Prostate gland (tissue), 2 donors: ENCODE data around the gene FAM98B. TPM values are rescaled to one million over a fixed set of nuclear protein-coding genes. Genes with fewer than 3 reads are reported as not detected.

Source experiments
- DNase-seq: peaks from one replicate; pipeline ENCODE4 v3.0.0-alpha.2; 2019; ENCODE audit warnings: low spot score
- H3K27ac ChIP-seq, 2 donors: fragments of 200-600 bp; sonication (generic); 2 replicates each; pipeline ENCODE4 v1.5.1; 2017 to 2019
- H3K27me3 ChIP-seq: fragments of 200-600 bp; sonication (generic); replicated peaks from 2 replicates; pipeline ENCODE4 v1.5.1; 2019; ENCODE audit not compliant: insufficient read depth
- H3K36me3 ChIP-seq, 2 donors: fragments of 200-600 bp; sonication (generic); 1 replicate in 1 of 2; 2 replicates in 1 of 2; pipeline versions ENCODE4 v1.5.1 to v1.8.1; 2017 to 2019
- H3K4me1 ChIP-seq: fragments of 200-600 bp; sonication (generic); replicated peaks from 2 replicates; pipeline ENCODE4 v1.5.1; 2019
- H3K4me3 ChIP-seq, 2 donors: fragments of 200-600 bp; sonication (generic); 2 replicates each; pipeline ENCODE4 v1.5.1; 2017 to 2019
- H3K9me3 ChIP-seq: fragments of 200-600 bp; sonication (generic); 2 replicates; pipeline ENCODE4 v1.5.1; 2017
- CTCF ChIP-seq, 4 experiments: fragments of 200-600 bp in 2 of 4; fragments of 450-650 bp in 2 of 4; sonication (generic) in 2 of 4; IDR thresholded peaks; 1 replicate in 3 of 4; 2 replicates in 1 of 4; pipeline ENCODE4 v1.5.1; 2016 to 2019; ENCODE audit warnings: antibody characterized with exemption in 4 of 4, mild to moderate bottlenecking in 2 of 4, moderate library complexity in 2 of 4
- POLR2A ChIP-seq: fragments of 450-650 bp; IDR thresholded peaks from one replicate; pipeline ENCODE4 v1.6.1; 2016; ENCODE audit warnings: antibody characterized with exemption, mild to moderate bottlenecking
- POLR2AphosphoS5 ChIP-seq: sonication (generic); formaldehyde crosslinking; IDR thresholded peaks from one replicate; pipeline ENCODE4 v1.6.1; 2017; ENCODE audit warnings: antibody characterized with exemption
- WGBS: methylation state at CpG from one replicate; pipeline ENCODE4 v1.1.5; 2018; 5-methylcytosine and 5-hydroxymethylcytosine counted together
- intact Hi-C: fragments of 100-400 bp; cut with DNase I; formaldehyde crosslinking; loops from one replicate; pipeline ENCODE4 v1.14.2; 2022
- total RNA-seq, 2 donors: library from RNA; depleted of rRNA; stranded (reverse); fragments of >200 nt; gene quantifications; one replicate each; pipeline ENCODE4 v1.1.0, GENCODE V29; 2016

Gene FAM98B
- total RNA-seq, 2 donors from 2014 or later: 9.8 to 27.0 TPM

- Histone ChIP-seq H3K27me3 (no peaks in the 10 kb centered on the region), H3K9me3 (no peaks in the 10 kb centered on the region), H3K27ac (no peak overlapping the region), H3K36me3 (no peaks in the 10 kb centered on the region), H3K4me3 (no peak overlapping the region), H3K4me1 (no peaks in the 10 kb centered on the region)
- no peak for DNase-seq
- TF ChIP-seq POLR2AphosphoS5: no peak
- TF ChIP-seq CTCF (IDR thresholded peaks at IDR 0.05): no peak
- TF ChIP-seq POLR2A: no peak
- intact Hi-C loops: no loop called here
Measured at GRCh38 chr15:38482572-38482971, 28.6 kb downstream of the FAM98B start.

DNA sequence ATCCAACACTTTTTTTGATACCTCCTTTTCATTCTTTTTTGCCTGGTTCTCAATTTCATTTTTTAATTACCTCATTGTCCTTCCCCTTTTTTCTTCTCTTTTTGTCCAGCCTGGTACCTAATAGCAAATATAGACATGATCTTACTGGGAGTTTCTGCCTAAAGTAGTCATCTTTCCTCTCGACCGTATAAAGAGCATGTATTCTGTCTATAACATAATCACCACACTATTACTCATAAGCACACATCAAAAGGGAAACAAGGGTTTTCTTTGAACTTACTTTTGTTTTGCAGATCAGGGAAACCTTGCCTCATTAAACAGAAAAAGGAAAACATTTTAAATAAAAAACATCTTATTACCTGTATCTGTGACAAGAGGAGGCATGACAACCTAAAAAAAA is 33.0 kb downstream of the FAM98B start:
- Histone ChIP-seq H3K4me1 (no peaks in the 10 kb centered on the region), H3K27ac (no peak overlapping the region), H3K9me3 (no peaks in the 10 kb centered on the region), H3K4me3 (no peak overlapping the region), H3K36me3 (no peaks in the 10 kb centered on the region), H3K27me3 (no peaks in the 10 kb centered on the region)
- intact Hi-C loops: no loop called here
- no peak for TF ChIP-seq CTCF (IDR thresholded peaks at IDR 0.05)
- no peak for TF ChIP-seq POLR2A
- no peak for TF ChIP-seq POLR2AphosphoS5
- no peak for DNase-seq
- WGBS: 67% methylated on average over 2 of the region's 2 CpGs

DNA sequence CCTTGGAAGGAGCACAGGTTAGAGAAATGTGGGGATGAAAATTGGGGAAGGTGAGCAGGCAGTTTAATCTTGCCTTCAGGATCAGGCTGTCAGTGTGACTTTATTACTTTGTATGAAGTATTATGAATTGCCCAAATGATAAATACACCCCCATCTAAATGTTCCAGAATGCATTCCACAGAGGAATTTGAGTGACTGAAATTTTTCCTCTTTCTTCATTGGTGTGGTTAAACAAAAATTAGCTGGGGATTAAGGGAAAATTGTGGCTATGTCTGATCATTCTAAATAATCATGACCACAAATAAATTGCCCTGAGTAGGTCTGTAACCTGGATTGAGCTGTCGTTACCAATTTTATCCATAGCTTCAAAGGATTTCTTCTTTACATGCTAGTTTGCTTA is 33.5 kb downstream of the FAM98B start:
- intact Hi-C loops: no loop called here
- Histone ChIP-seq H3K9me3 (no peaks in the 10 kb centered on the region), H3K4me3 (no peak overlapping the region), H3K27ac (no peak overlapping the region), H3K4me1 (no peaks in the 10 kb centered on the region), H3K27me3 (no peaks in the 10 kb centered on the region), H3K36me3 (no peaks in the 10 kb centered on the region)
- WGBS: 98% methylated on average over 1 of the region's 1 CpG
- no peak for DNase-seq
- no peak for TF ChIP-seq POLR2A
- no peak for TF ChIP-seq CTCF (IDR thresholded peaks at IDR 0.05)
- no peak for TF ChIP-seq POLR2AphosphoS5

GRCh38 chr15:38490242-38490922 is 36.5 kb downstream of the FAM98B start:
- Histone ChIP-seq H3K27ac (no peak overlapping the region), H3K4me1 (no peaks in the 10 kb centered on the region), H3K27me3 (no peaks in the 10 kb centered on the region), H3K9me3 (no peaks in the 10 kb centered on the region), H3K4me3 (no peak overlapping the region), H3K36me3 (no peaks in the 10 kb centered on the region)
- intact Hi-C loops: no loop called here
- DNase-seq: no peak
- WGBS: 61% methylated on average over 3 of the region's 3 CpGs
- TF ChIP-seq CTCF (IDR thresholded peaks at IDR 0.05): no peak
- no peak for TF ChIP-seq POLR2AphosphoS5

- no peaks in the 10 kb centered on the region for H3K9me3 ChIP-seq
- no peak for TF ChIP-seq CTCF (IDR thresholded peaks at IDR 0.05)
- TF ChIP-seq POLR2A: no peak
- TF ChIP-seq POLR2AphosphoS5: no peak
- no peaks in the 10 kb centered on the region for H3K27me3 ChIP-seq
- no peaks in the 10 kb centered on the region for H3K36me3 ChIP-seq
- no peak for DNase-seq
- intact Hi-C loops: no loop called here
- no peaks in the 10 kb centered on the region for H3K4me1 ChIP-seq
- H3K27ac ChIP-seq: no peak overlapping the region
- H3K4me3 ChIP-seq: no peak overlapping the region
- WGBS: 95% methylated on average over 1 of the region's 1 CpG
Measured at GRCh38 chr15:38496151-38496550, 42.2 kb downstream of the FAM98B start.
